GM23338 (cell line): ENCODE data around the gene FBXW12. TPM values are rescaled to one million over a fixed set of nuclear protein-coding genes. Genes with fewer than 3 reads are reported as not detected.

ENCODE experiments used
- ATAC-seq: fragments of 200-7000 bp; cut with Tn5 transposase; 3 replicates; pipeline ENCODE4 v1.9.1; 2020
- DNase-seq: peaks from one replicate; pipeline ENCODE4 v3.0.0-alpha.2; 2015; ENCODE audit warnings: low spot score
- H2AFZ ChIP-seq: fragments of 200-600 bp; sonication (generic); 2 replicates; pipeline ENCODE4 v1.8.0; 2016; ENCODE audit warnings: antibody characterized with exemption, mild to moderate bottlenecking, moderate library complexity
- H3F3A ChIP-seq: fragments of 200-600 bp; sonication (generic); replicated peaks from 2 replicates; pipeline ENCODE4 v1.8.0; 2017; ENCODE audit warnings: antibody characterized with exemption, mixed run types, low read depth
- H3K27ac ChIP-seq: fragments of 200-600 bp; sonication (generic); 2 replicates; pipeline ENCODE4 v1.6.1; 2016; ENCODE audit warnings: low read depth
- H3K27me3 ChIP-seq: fragments of 200-600 bp; sonication (generic); 2 replicates; pipeline ENCODE4 v1.8.0; 2016; ENCODE audit warnings: mild to moderate bottlenecking, mixed run types, moderate library complexity; ENCODE audit not compliant: insufficient read depth
- H3K36me3 ChIP-seq: fragments of 200-600 bp; sonication (generic); 2 replicates; pipeline ENCODE4 v1.8.0; 2016; ENCODE audit warnings: mild to moderate bottlenecking; ENCODE audit not compliant: insufficient read depth
- H3K4me1 ChIP-seq: fragments of 200-600 bp; sonication (generic); 2 replicates; pipeline ENCODE4 v1.8.0; 2016; ENCODE audit warnings: mild to moderate bottlenecking, moderate library complexity; ENCODE audit not compliant: insufficient read depth
- H3K4me2 ChIP-seq: fragments of 200-600 bp; sonication (generic); 2 replicates; pipeline ENCODE4 v1.7.1; 2017; ENCODE audit warnings: mixed run types
- H3K4me3 ChIP-seq: fragments of 200-600 bp; sonication (generic); 2 replicates; pipeline ENCODE4 v1.6.1; 2016; ENCODE audit warnings: mixed run types
- H3K79me2 ChIP-seq: fragments of 200-600 bp; sonication (generic); replicated peaks from 2 replicates; pipeline ENCODE4 v1.8.0; 2017; ENCODE audit warnings: mild to moderate bottlenecking; ENCODE audit not compliant: insufficient read depth
- H3K9me2 ChIP-seq: fragments of 200-600 bp; sonication (generic); 2 replicates; pipeline ENCODE4 v1.8.0; 2017; ENCODE audit not compliant: insufficient read depth
- H4K20me1 ChIP-seq: fragments of 200-600 bp; sonication (generic); replicated peaks from 2 replicates; pipeline ENCODE4 v1.8.0; 2017; ENCODE audit warnings: mild to moderate bottlenecking; ENCODE audit not compliant: insufficient read depth
- H3K27ac Mint-ChIP-seq: 2 replicates; pipeline ENCODE4 v1.8.0; 2020; ENCODE audit warnings: inconsistent platforms, mild to moderate bottlenecking, moderate library complexity, mixed read lengths
- H3K27me3 Mint-ChIP-seq: 3 replicates; pipeline ENCODE4 v1.8.0; 2022; ENCODE audit warnings: low read depth, mild to moderate bottlenecking, moderate library complexity, mixed read lengths, inconsistent platforms; ENCODE audit not compliant: insufficient read depth, poor library complexity
- H3K36me3 Mint-ChIP-seq: 3 replicates; pipeline ENCODE4 v1.8.0; 2021; ENCODE audit warnings: low read depth, mild to moderate bottlenecking, inconsistent platforms, moderate library complexity, mixed read lengths
- H3K4me1 Mint-ChIP-seq: 3 replicates; pipeline ENCODE4 v1.8.0; 2020; ENCODE audit warnings: mild to moderate bottlenecking, inconsistent platforms, mixed read lengths
- H3K4me3 Mint-ChIP-seq: 3 replicates; pipeline ENCODE4 v1.8.0; 2021; ENCODE audit warnings: moderate library complexity, mild to moderate bottlenecking, inconsistent platforms, mixed read lengths
- H3K9me3 Mint-ChIP-seq: 3 replicates; pipeline ENCODE4 v1.8.0; 2020; ENCODE audit warnings: moderate library complexity, mild to moderate bottlenecking, inconsistent platforms, mixed read lengths
- CREB1 ChIP-seq: fragments of 250-450 bp; sonication (Bioruptor Pico); IDR thresholded peaks from 2 replicates; pipeline ENCODE4 v1.5.0; 2020; ENCODE audit warnings: low read depth, mild to moderate bottlenecking, moderate library complexity
- CTCF ChIP-seq, 2 experiments: fragments of 200-600 bp in 1 of 2; sonication (generic) in 1 of 2; conservative IDR thresholded peaks; 2 replicates each; pipeline versions ENCODE4 v1.5.1 to v1.6.1; 2016 to 2017; ENCODE audit warnings: antibody characterized with exemption in 2 of 2, low read depth in 2 of 2, mild to moderate bottlenecking in 2 of 2, moderate library complexity in 1 of 2
- EZH2phosphoT487 ChIP-seq: fragments of 200-600 bp; sonication (generic); IDR thresholded peaks from one replicate; pipeline ENCODE4 v1.8.1; 2018; ENCODE audit warnings: antibody characterized with exemption; ENCODE audit not compliant: unreplicated experiment
- JUNB ChIP-seq: IDR thresholded peaks from one replicate; pipeline ENCODE4 v1.6.1; 2016; ENCODE audit warnings: antibody characterized with exemption; ENCODE audit not compliant: unreplicated experiment
- NANOG ChIP-seq: IDR thresholded peaks from 2 replicates; pipeline ENCODE4 v1.6.1; 2016; ENCODE audit warnings: antibody characterized with exemption, borderline replicate concordance
- POLR2AphosphoS5 ChIP-seq: IDR thresholded peaks from 2 replicates; pipeline ENCODE4 v1.6.1; 2016; ENCODE audit warnings: antibody characterized with exemption, low read depth
- REST ChIP-seq: IDR thresholded peaks from one replicate; pipeline ENCODE4 v1.6.1; 2018; ENCODE audit warnings: antibody characterized with exemption; ENCODE audit not compliant: unreplicated experiment
- STAT1 ChIP-seq: IDR thresholded peaks from one replicate; pipeline ENCODE4 v1.6.1; 2016; ENCODE audit warnings: antibody characterized with exemption; ENCODE audit not compliant: unreplicated experiment
- ZNF114 ChIP-seq: fragments of 250-450 bp; sonication (Bioruptor Pico); IDR thresholded peaks from 2 replicates; pipeline ENCODE4 v1.5.0; 2020; ENCODE audit warnings: mild to moderate bottlenecking, moderate library complexity
- ZNF331 ChIP-seq: fragments of 250-450 bp; sonication (Bioruptor Pico); IDR thresholded peaks from 2 replicates; pipeline ENCODE4 v1.5.0; 2020; ENCODE audit warnings: low read depth, mild to moderate bottlenecking, moderate library complexity
- polyA plus RNA-seq: library from polyadenylated mRNA; unstranded; fragments of >200 nt; fragmentation: Nextera tagmentation; extraction: Ambion mirVana; gene quantifications from 2 replicates; pipeline ENCODE4 v1.2.1, GENCODE V29; 2016
- total RNA-seq: library from RNA; depleted of rRNA; stranded (reverse); fragments of >200 nt; shearing (Covaris generic); gene quantifications from 2 replicates; pipeline ENCODE4 v1.2.3, GENCODE V29; 2014

The FBXW12 gene
- total and polyA plus RNA-seq, 2 experiments from 2014 or later, result 0.73 TPM; not detected in 1

GRCh38 chr3:48418651-48419050 is 46.6 kb downstream of the FBXW12 start:
- peaks cover 13% of the 10 kb centered on the region for H3K27me3 Mint-ChIP-seq
- H3K27ac ChIP-seq, result no peak overlapping the region
- H3K79me2 ChIP-seq, result peaks cover 16% of the 10 kb centered on the region
- peaks cover 11% of the 10 kb centered on the region; the same call in 1 of the 2 replicates for H3K36me3 ChIP-seq
- H3K4me3 ChIP-seq, result no peak overlapping the region
- no peaks in the 10 kb centered on the region for H3F3A ChIP-seq
- no peak overlapping the region for H3K4me3 Mint-ChIP-seq
- peaks cover 74% of the 10 kb centered on the region for H3K36me3 Mint-ChIP-seq
- no peaks in the 10 kb centered on the region for H3K27me3 ChIP-seq
- DNase-seq, result no peak
- no peak overlapping the region for H2AFZ ChIP-seq
- no peaks in the 10 kb centered on the region for H3K4me1 ChIP-seq
- ATAC-seq, result no peak
- H3K9me2 ChIP-seq, result no peaks in the 10 kb centered on the region
- no peaks in the 10 kb centered on the region for H3K9me3 Mint-ChIP-seq
- H3K27ac Mint-ChIP-seq, result no peak overlapping the region
- 0 out of 3 replicates have a peak, but pooled peaks cover 3% of the 10 kb centered on the region for H3K4me1 Mint-ChIP-seq
- TF ChIP-seq JUNB (no peak), CREB1 (CRISPR knock-in tag) (no peak), NANOG (no peak), CTCF (conservative IDR thresholded peaks at IDR 0.05; ENCODE audit: low read depth in 2 of 2) (no peak), REST (no peak), STAT1 (no peak), ZNF331 (no peak)
- no peak overlapping the region for H3K4me2 ChIP-seq
- peaks cover 16% of the 10 kb centered on the region; the same call in 1 of the 2 replicates for H4K20me1 ChIP-seq

DNA sequence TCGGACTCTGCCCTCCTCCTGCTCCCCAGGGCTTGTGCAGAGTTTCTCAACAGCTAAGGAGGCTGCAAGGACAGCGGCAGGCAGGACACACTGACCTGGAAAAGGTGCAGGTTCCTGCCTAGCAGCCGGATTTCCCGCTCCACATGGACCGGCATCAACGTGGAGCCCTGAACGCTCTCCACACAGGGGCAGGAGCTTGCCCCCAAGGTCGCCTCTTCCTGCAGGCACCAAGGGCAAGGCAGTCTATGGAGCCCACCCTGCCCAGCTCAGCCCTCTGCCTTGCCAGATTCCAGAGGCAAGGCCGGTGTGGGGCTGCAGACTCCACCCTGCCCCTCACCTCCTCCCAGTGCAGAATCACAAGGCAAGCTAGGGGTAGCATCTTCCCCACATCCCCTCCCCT is 47.1 kb downstream of the FBXW12 start:
- peaks cover 11% of the 10 kb centered on the region; the same call in 1 of the 2 replicates for H3K36me3 ChIP-seq
- Mint-ChIP-seq H3K4me1 (peaks cover 3% of the 10 kb centered on the region; the same call in 1 of the 3 replicates), H3K4me3 (no peak overlapping the region), H3K27ac (no peak overlapping the region), H3K27me3 (peaks cover 10% of the 10 kb centered on the region), H3K9me3 (no peaks in the 10 kb centered on the region), H3K36me3 (peaks cover 70% of the 10 kb centered on the region)
- H3F3A ChIP-seq, result no peaks in the 10 kb centered on the region
- DNase-seq, result no peak
- H3K9me2 ChIP-seq, result no peaks in the 10 kb centered on the region
- no peak overlapping the region for H3K4me2 ChIP-seq
- H3K4me3 ChIP-seq, result no peak overlapping the region
- TF ChIP-seq REST (no peak), STAT1 (no peak), JUNB (no peak), ZNF331 (no peak), NANOG (no peak), ZNF114 (CRISPR knock-in tag) (no peak), POLR2AphosphoS5 (no peak), EZH2phosphoT487 (no peak)
- no peak for ATAC-seq
- H4K20me1 ChIP-seq, result peaks cover 16% of the 10 kb centered on the region; the same call in 1 of the 2 replicates
- peaks cover 18% of the 10 kb centered on the region for H3K79me2 ChIP-seq
- H3K27ac ChIP-seq, result no peak overlapping the region
- no peak overlapping the region for H2AFZ ChIP-seq
- no peaks in the 10 kb centered on the region for H3K27me3 ChIP-seq
- no peaks in the 10 kb centered on the region for H3K4me1 ChIP-seq
